ENCODE measurements around the gene SPSB1. TPM values are rescaled to one million over a fixed set of nuclear protein-coding genes. Genes with fewer than 3 reads are reported as not detected.

SPSB1 gene
- total RNA-seq = 20.7 and 59.5 TPM in 2 replicates

DNA sequence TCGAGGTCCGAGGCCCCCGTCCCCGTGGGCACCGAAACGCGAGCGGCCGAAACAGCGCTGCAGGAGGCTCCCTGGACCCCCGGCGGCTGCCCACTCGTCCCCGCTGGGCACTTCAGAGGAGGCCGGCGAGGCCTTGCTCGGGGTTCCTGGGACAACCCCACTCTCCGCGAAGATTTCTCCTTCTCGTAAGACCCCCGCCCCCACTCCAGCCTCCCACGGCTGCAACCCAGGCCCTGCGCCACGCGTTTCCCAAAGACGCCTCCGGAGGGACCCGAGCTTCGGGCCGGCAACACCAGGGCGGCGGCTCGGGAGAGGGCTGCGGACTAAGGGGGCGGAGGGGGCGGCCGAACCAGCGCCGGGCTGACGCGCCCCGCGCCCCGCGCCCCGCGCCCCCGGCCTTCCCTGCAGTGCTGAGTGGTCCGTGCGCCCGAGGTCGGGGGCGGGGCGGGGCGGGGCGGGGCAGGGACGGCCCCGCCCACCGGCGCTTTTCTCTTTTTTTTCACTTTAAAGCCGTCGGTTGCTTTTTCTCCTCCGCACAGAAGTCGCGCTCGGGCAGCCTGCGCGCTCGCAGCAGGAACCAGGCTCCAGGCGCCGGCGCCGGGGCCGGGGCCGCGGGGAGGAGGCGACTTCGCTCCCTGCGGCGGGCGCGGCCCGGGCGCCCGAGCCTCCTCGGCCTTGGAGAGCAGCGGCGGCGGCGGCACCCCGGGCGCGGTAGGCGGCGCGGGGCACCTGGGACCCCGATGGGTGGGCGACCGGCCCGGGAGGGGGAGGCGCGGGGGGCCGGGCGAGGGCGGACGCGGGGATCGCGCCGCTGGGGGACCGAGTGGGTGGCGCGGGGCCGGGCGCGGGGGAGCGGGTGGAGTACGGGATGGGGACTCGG, at the start of gene SPSB1:
SPSB1 (plus strand) TSS at position 534 of the 880 bp plus-strand sequence. CDS start 62,998 bp downstream, outside the sequence.

Other genes starting within 250 kb of the SPSB1 start
- 0.17 and 1.3 TPM in 2 replicates for gene SLC2A5, start 223.3 kb upstream of the SPSB1 start, total RNA-seq
- 4.1 and 4.6 TPM in 2 replicates for gene GPR157, start 163.8 kb upstream of the SPSB1 start, total RNA-seq
- 20.5 and 23.5 TPM in 2 replicates for gene H6PD, start 58.1 kb upstream of the SPSB1 start, total RNA-seq
- gene SLC25A33, start 246.6 kb downstream of the SPSB1 start, total RNA-seq = 4.5 and 4.9 TPM in 2 replicates

Data from dermis lymphatic vessel endothelial cell (primary cell).